GM12801 (cell line): ENCODE data around the gene RASSF8.

ENCODE experiments used
- CTCF ChIP-seq: IDR thresholded peaks from one replicate; pipeline ENCODE4 v1.5.1; 2011; ENCODE audit warnings: control low read depth; ENCODE audit not compliant: insufficient read length; ENCODE audit errors: extremely low read depth

RASSF8 gene

GRCh38 chr12:26037615-26038220, 79.2 kb downstream of the RASSF8 start:
- TF ChIP-seq CTCF: no peak

- no peak for TF ChIP-seq CTCF
These were observed 84.2 kb downstream of the RASSF8 start for GRCh38 chr12:26042645-26043044.

GRCh38 chr12:26043135-26044006, 84.9 kb downstream of the RASSF8 start:
- no peak for TF ChIP-seq CTCF

- no peak for TF ChIP-seq CTCF
These were observed 85.5 kb downstream of the RASSF8 start for GRCh38 chr12:26044007-26044394.

GRCh38 chr12:26044592-26044991, 86.1 kb downstream of the RASSF8 start:
- no peak for TF ChIP-seq CTCF

GRCh38 chr12:26046203-26046602, 87.7 kb downstream of the RASSF8 start:
- no peak for TF ChIP-seq CTCF

GRCh38 chr12:26046906-26047305, 88.4 kb downstream of the RASSF8 start:
- TF ChIP-seq CTCF: no peak
